GM12878 (cell line): ENCODE data around the gene CD164L2. TPM values are rescaled to one million over a fixed set of nuclear protein-coding genes. Genes with fewer than 3 reads are reported as not detected.

ENCODE experiments used
- ATF2 ChIP-seq: IDR thresholded peaks from 2 replicates; pipeline ENCODE4 v1.6.1; 2012; ENCODE audit warnings: low read length, inconsistent platforms
- ATF7 ChIP-seq: fragments of 450-650 bp; IDR thresholded peaks from 2 replicates; pipeline ENCODE4 v1.6.1; 2016; ENCODE audit warnings: low read depth, mild to moderate bottlenecking
- BRCA1 ChIP-seq: IDR thresholded peaks from 2 replicates; pipeline ENCODE4 v1.6.1; 2011; ENCODE audit warnings: low read depth, low read length, improper control_type of control experiment
- CEBPB ChIP-seq, 2 experiments: fragments of 150-350 bp in 1 of 2; IDR thresholded peaks; 2 replicates each; pipeline ENCODE4 v1.6.1; 2012 to 2014; ENCODE audit warnings: low read depth in 2 of 2, low read length in 2 of 2, borderline replicate concordance in 1 of 2, inconsistent platforms in 1 of 2
- EP300 ChIP-seq, 2 experiments: fragments of 150-350 bp in 1 of 2; IDR thresholded peaks; 2 replicates each; pipeline ENCODE4 v1.6.1; 2011 to 2012; ENCODE audit warnings: low read depth in 2 of 2, low read length in 2 of 2, borderline replicate concordance in 1 of 2, improper control_type of control experiment in 1 of 2, inconsistent platforms in 1 of 2; ENCODE audit not compliant: control insufficient read depth in 1 of 2
- FOS ChIP-seq: IDR thresholded peaks from 3 replicates; pipeline ENCODE4 v1.6.1; 2011; ENCODE audit warnings: borderline replicate concordance; ENCODE audit not compliant: insufficient read length; ENCODE audit errors: extremely low read depth
- HCFC1 ChIP-seq: fragments of 150-350 bp; IDR thresholded peaks from 2 replicates; pipeline ENCODE4 v1.6.1; 2014; ENCODE audit warnings: low read length
- HDAC6 ChIP-seq: fragments of 200-600 bp; sonication (generic); IDR thresholded peaks from one replicate; pipeline ENCODE4 v1.8.0; 2017; ENCODE audit warnings: antibody characterized with exemption; ENCODE audit not compliant: unreplicated experiment
- IRF4 ChIP-seq: IDR thresholded peaks from 2 replicates; pipeline ENCODE4 v1.6.1; 2011; ENCODE audit warnings: low read depth, low read length
- LARP7 ChIP-seq: fragments of 450-650 bp; IDR thresholded peaks from 2 replicates; pipeline ENCODE4 v1.6.1; 2017; ENCODE audit warnings: mild to moderate bottlenecking
- MXI1 ChIP-seq: fragments of 150-350 bp; IDR thresholded peaks from 2 replicates; pipeline ENCODE4 v1.6.1; 2011; ENCODE audit warnings: low read depth, mild to moderate bottlenecking, inconsistent platforms, low read length, improper control_type of control experiment
- MYB ChIP-seq: fragments of 150-350 bp; IDR thresholded peaks from 2 replicates; pipeline ENCODE4 v1.6.1; 2014; ENCODE audit warnings: mild to moderate bottlenecking, low read depth, low read length, borderline replicate concordance
- MYC ChIP-seq: IDR thresholded peaks from 2 replicates; pipeline ENCODE4 v1.6.1; 2011; ENCODE audit warnings: mild to moderate bottlenecking, low read length, moderate library complexity, inconsistent platforms; ENCODE audit not compliant: insufficient read depth, insufficient replicate concordance, insufficient read length, severe bottlenecking
- NBN ChIP-seq: fragments of 450-650 bp; IDR thresholded peaks from 2 replicates; pipeline ENCODE4 v1.6.1; 2016
- NR2C2 ChIP-seq: IDR thresholded peaks from 2 replicates; pipeline ENCODE4 v1.6.1; 2011; ENCODE audit warnings: borderline replicate concordance, low read depth; ENCODE audit not compliant: control insufficient read depth, insufficient read length
- PAX5 ChIP-seq: IDR thresholded peaks from 2 replicates; pipeline ENCODE4 v1.6.1; 2011; ENCODE audit warnings: low read depth, low read length, borderline replicate concordance
- PAX8 ChIP-seq: fragments of 450-650 bp; IDR thresholded peaks from 2 replicates; pipeline ENCODE4 v1.6.1; 2017; ENCODE audit warnings: mild to moderate bottlenecking, moderate library complexity
- SMAD5 ChIP-seq: IDR thresholded peaks from 2 replicates; pipeline ENCODE4 v1.6.1; 2016; ENCODE audit warnings: antibody characterized with exemption, low read depth
- SP1 ChIP-seq: IDR thresholded peaks from one replicate; pipeline ENCODE4 v1.6.1; 2011; ENCODE audit warnings: low read depth, low read length
- SUZ12 ChIP-seq: fragments of 200-600 bp; sonication (generic); IDR thresholded peaks from one replicate; pipeline ENCODE4 v1.6.1; 2018; ENCODE audit warnings: antibody characterized with exemption, mild to moderate bottlenecking; ENCODE audit not compliant: unreplicated experiment
- TBL1XR1 ChIP-seq: IDR thresholded peaks from 2 replicates; pipeline ENCODE4 v1.6.1; 2012; ENCODE audit warnings: low read depth, low read length, improper control_type of control experiment
- YY1 ChIP-seq: IDR thresholded peaks from 2 replicates; pipeline ENCODE4 v1.6.1; 2011; ENCODE audit warnings: low read depth, mild to moderate bottlenecking, low read length
- ZBTB4 ChIP-seq: fragments of 450-650 bp; formaldehyde crosslinking; IDR thresholded peaks from 2 replicates; pipeline ENCODE4 v1.4.0; 2022; ENCODE audit warnings: mild to moderate bottlenecking, moderate library complexity
- polyA plus RNA-seq, 11 experiments: library from polyadenylated mRNA; depleted of rRNA in 4 of 11; unstranded in 6 of 11; stranded (reverse) in 5 of 11; fragments of >200 nt; fragmentation: Nextera tagmentation in 4 of 11; fragmentation: Illumina TruSeq in 1 of 11; extraction: Ambion mirVana in 4 of 11; extraction: Trizol in 1 of 11; gene quantifications; 1 replicate in 1 of 11; 2 replicates in 10 of 11; pipeline versions ENCODE4 v1.2.1 to v1.2.3, GENCODE V29; 2011 to 2016; ENCODE audit warnings: inconsistent platforms in 2 of 11, missing spikeins in 2 of 11, low read depth in 1 of 11
- total RNA-seq, 4 experiments: library from RNA; depleted of rRNA in 3 of 4; stranded (reverse); fragments of >200 nt in 3 of 4; fragmentation: Illumina TruSeq in 1 of 4; extraction: Trizol in 1 of 4; gene quantifications; 2 replicates each; pipeline versions ENCODE4 v1.2.1 to v1.2.3, GENCODE V29; 2013 to 2021
- TF ChIP-seq, protein P1 (sequence below): fragments of 450-650 bp; IDR thresholded peaks from 2 replicates; pipeline ENCODE4 v1.6.1; 2017; ENCODE audit warnings: borderline replicate concordance

The CD164L2 gene
- total and polyA plus RNA-seq, 10 of the 15 experiments (the other 5 are each of a cell fraction or from before 2014, with no cell fraction given): not detected

DNA sequence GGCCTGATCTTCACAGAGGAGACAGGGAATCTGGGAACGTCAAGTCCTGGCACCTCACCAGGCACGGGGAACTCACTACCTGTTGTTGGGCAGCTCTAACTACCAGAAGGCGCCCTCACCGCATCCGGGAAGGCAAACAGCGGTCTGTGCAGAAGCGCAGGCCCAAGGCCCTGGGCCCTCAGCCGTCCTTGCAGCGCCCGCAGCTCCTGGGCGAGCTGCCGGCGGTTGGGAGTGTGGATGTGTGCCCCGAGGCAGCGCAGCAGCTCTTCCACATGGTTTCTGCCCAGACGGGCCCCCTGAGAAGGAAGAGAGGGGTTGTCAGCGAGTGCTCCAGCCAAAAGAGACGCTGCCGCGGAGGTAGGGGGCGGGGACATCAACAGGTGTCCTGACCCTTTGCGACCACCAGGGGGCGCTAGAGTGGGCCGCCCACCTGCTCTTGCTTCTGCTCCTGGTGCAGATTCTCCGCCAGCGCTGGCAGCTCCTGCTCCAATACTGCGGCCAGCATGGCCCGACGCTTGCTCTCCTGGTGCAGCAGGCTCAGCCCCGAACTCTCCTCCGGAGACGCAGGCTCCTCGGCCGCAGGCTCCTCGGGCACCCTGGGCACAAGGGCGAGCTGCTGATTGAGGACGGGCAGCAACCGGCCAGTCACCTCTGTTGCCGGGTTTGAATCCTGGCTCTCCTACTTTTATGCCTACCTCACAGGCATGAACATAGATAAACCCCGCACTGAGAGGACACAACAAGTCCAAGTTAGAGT lies 25.7 kb downstream of the CD164L2 start (continued):
- no peak for TF ChIP-seq EP300 (IDR thresholded peaks at IDR 0.05; ENCODE audit: borderline replicate concordance in 1 of 2, control insufficient read depth in 1 of 2, low read depth in 2 of 2, low read length in 2 of 2)
- TF ChIP-seq PAX8: no peak
- TF ChIP-seq HDAC6: no peak
- TF ChIP-seq MXI1: no peak
- no peak for TF ChIP-seq FOS
- TF ChIP-seq ZBTB4 (CRISPR knock-in tag): no peak
- TF ChIP-seq SP1: peak; percentile 63
- no peak for TF ChIP-seq MYC
- TF ChIP-seq NBN: no peak
- TF ChIP-seq ATF7: no peak
- no peak for TF ChIP-seq IRF4
- TF ChIP-seq LARP7: 0 out of 2 replicates have a peak, but pooled peaks have one; percentile 56
- TF ChIP-seq BRCA1: no peak
- no peak for TF ChIP-seq HCFC1
- TF ChIP-seq MYB: no peak
- TF ChIP-seq NR2C2: no peak
- no peak for TF ChIP-seq ATF2
- TF ChIP-seq TBL1XR1: no peak
- TF ChIP-seq CEBPB (IDR thresholded peaks at IDR 0.05; ENCODE audit: borderline replicate concordance in 1 of 2, low read depth in 2 of 2, low read length in 2 of 2): no peak
- TF ChIP-seq SUZ12: no peak
- TF ChIP-seq SMAD5: no peak
- 0 out of 2 replicates have a peak, but pooled peaks have one; percentile 37 for TF ChIP-seq YY1
- TF ChIP-seq, protein P1, sequence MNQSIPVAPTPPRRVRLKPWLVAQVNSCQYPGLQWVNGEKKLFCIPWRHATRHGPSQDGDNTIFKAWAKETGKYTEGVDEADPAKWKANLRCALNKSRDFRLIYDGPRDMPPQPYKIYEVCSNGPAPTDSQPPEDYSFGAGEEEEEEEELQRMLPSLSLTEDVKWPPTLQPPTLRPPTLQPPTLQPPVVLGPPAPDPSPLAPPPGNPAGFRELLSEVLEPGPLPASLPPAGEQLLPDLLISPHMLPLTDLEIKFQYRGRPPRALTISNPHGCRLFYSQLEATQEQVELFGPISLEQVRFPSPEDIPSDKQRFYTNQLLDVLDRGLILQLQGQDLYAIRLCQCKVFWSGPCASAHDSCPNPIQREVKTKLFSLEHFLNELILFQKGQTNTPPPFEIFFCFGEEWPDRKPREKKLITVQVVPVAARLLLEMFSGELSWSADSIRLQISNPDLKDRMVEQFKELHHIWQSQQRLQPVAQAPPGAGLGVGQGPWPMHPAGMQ: no peak
- no peak for TF ChIP-seq PAX5
